HG02571 (cell line): ENCODE measurements around the gene ZDHHC19.
"Not testable (repeated sequence)": the region's sequence is repeated elsewhere in the genome, so short reads cannot be mapped to it uniquely, and the experiment has no call there.

Experiments used
- ATAC-seq: cut with Tn5 transposase; IDR thresholded peaks from one replicate; pipeline ENCODE4 v1.9.1; 2021; ENCODE audit warnings: mild to moderate bottlenecking, moderate library complexity; ENCODE audit not compliant: unreplicated experiment

ZDHHC19 gene

DNA sequence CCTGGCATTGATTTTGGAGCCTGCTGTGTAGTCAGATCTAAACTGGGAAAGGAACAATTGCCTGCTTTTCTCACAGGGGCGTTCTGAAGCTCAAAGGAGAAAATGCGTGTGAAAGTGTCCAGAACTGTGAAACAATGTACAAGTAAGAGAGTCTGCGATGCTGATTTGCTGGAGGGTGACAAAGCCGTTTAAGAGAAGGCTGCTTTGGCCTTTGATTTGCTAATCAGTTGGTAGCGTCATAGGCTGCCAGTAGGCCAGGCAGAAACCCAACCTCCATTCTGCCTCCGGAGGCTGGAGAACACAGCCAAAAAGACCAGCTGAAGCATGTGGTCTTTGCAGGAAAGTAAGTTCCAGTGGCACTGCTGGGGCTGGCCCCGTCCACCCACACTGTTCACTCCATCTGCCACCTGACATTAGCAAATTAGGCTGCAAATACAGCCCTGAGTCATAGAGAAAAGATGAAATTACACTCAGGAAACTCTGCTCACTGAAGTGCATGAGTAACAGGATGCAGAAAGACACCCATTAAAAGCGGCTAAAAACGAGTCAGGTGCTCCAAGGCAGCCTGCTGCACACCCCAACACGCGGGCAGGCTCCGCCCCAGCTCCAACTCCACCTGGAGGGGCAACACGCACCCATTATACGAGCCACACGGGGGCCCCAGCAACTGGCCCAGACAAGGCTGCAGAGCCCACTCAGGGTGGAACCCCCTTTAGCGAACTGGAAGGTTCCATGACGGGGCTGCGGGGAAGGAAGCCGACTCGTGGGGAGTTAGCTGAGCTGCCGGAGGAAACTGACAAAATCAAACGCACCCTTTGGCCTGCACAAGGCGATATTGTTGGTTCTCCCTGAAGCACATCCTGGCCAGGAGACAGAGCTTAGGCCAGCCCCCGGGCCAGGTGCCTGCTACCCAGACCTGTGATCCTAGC is 31.6 kb downstream of the ZDHHC19 start:
- peak; percentile 58 for ATAC-seq

DNA sequence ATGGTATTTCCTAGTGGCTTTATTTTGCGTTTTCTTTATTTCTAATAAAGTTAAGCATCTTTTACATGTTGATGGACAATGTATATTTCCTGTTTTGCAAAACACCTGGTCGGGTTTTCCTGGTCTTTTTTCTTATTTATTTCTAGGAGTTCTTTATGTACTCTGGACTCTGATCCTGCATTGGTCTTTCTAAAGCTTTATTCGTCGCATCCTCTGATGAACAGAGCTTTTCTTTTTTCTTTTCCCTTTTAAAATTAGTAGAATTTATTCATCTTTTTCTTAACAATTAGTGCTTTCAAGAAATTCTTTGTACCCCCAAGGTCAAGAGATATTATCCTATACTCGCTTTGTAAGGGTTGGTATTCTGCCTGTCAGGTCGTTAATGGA is 32.2 kb downstream of the ZDHHC19 start:
- ATAC-seq: no peak

- ATAC-seq: no peak
Measured at GRCh38 chr3:196177967-196178366, 33.2 kb downstream of the ZDHHC19 start.

DNA sequence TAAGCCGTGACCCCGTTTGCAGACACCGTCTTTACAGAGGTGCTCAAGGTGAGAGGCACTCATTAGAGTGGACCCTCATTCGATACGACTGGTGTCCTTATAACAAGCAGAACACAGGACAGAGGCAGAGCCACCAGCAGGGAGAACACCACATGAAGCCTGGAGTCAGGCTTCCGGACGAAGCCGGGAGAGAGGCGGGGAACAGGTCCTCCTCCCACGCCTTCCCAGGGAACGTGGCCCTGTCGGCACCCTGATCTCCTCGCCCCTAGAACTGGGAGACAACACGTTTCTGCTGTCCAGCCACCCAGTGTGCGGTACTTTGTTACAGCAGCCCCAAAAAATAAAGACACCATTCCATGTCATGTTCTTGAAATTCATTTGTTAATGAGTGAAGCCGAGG is 33.6 kb downstream of the ZDHHC19 start:
- ATAC-seq: no peak

DNA sequence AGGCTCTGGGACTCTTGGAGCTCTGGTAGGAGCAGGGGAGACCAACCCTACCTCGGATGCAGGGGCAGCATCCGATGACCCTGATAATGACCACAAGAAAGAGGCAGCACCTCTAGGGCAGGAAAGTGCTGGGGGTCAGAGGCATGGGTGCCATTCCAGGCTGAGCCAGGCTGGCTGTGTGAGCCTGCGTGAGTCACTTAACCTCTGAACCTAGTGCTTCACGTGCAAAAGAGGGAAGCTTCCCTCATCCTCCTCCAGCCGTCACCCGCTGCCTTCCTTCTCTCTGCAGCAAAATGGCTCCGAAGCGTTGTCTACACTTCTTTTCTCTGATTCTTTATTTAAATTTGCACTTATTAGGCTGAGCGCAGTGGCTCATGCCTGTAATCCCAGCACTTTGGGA is 35.5 kb downstream of the ZDHHC19 start:
- ATAC-seq: no peak

DNA sequence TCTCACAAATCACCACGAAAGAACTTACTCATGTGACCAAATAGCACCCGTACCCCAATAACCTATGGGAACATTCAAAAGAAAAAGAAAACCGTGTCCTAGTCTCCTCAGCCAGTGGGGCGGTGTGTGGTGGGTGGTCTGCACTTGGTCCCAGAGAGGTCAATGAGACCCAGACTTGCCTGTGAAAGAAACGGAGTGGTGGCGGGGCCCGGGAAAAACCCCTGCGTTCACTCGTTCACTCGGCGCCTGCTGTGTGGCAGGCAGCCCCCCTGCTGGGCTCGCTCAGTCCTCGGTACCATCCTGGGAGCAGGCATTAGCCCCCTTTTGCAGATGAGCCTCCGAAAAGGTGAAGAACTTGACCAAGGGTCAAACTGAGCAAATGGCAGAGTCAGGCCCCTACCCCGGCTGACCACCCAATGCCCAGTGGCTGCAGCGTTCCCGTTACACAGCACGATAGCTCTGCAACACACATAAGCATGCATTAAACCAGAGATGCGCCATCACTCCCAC is 36.0 kb downstream of the ZDHHC19 start:
- ATAC-seq: no peak

GRCh38 chr3:196174652-196175051 is 36.5 kb downstream of the ZDHHC19 start:
- ATAC-seq: no peak

- not testable (repeated sequence) for ATAC-seq
Measured at GRCh38 chr3:196170296-196170695, 40.9 kb downstream of the ZDHHC19 start.

- no peak for ATAC-seq
Measured at GRCh38 chr3:196169836-196170240, 41.4 kb downstream of the ZDHHC19 start.

DNA sequence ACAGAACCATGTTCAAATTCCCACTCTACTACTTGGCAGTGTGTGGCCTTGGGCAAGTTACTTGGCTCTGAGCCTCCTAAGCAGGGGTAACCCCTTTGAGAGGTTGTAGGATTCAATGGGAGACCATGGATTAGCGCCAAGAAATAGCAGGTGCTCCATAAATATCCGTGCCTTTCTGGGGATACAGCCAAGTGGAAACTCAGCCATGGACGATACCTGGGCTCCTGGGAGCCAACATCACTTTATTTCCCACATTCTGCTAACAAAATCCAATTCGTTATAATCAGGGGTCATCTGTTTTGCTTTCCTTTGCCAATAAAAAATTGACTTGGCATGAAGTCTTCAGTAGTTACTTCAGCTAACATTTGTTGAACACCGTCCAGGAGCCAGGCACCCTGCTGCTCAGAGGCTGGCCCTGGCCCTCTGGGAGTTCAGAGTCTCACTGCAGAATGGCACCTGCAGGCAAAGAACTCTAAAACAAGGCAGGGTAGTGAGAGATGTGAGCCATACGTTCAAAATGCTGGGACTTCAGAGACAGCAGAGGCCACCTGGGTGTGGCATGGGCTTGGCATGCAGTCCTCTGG is 42.3 kb downstream of the ZDHHC19 start:
- no peak for ATAC-seq

DNA sequence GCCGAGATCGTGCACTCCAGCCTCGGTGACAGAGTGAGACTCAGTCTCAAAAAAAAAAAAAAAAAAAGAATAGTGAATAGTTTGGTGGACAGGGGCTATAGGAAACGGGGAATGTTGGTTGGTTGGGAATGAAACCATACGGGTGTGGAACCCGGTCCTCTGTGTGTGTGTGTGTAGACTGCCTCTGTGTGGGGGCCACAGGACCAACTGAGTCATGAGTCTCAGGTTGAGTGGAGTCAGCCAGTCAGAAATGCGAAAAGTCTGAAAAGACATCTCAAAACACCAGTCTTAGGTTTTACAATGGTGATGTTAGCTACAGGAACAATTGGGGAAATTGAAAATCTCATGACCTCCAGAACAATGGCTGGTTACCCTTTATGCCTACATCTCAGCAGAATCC is 44.5 kb downstream of the ZDHHC19 start:
- ATAC-seq: no peak

DNA sequence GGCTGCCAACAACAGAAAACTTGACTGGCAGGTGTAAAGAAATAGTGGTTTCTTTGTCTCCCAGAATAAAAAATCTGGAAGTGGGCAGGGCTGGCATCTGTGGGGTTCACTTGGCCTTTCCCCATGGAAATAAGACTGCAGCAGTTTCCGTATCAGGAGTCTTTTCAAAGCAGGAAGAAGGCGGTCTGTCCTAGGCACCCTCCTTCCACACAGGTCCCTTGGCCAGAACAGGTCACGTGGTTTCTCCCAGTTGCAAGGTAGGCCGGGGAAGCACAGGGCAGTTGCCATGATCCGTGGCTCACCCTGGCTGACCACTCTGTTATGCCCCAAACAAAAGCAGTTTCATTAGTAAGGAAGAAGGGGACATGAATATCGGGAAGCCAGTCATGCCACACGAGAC is 45.4 kb downstream of the ZDHHC19 start:
- no peak for ATAC-seq

GRCh38 chr3:196165006-196165575 is 46.1 kb downstream of the ZDHHC19 start:
- ATAC-seq: not testable (repeated sequence)

- ATAC-seq: no peak
Measured at GRCh38 chr3:196164576-196164975, 46.6 kb downstream of the ZDHHC19 start.

DNA sequence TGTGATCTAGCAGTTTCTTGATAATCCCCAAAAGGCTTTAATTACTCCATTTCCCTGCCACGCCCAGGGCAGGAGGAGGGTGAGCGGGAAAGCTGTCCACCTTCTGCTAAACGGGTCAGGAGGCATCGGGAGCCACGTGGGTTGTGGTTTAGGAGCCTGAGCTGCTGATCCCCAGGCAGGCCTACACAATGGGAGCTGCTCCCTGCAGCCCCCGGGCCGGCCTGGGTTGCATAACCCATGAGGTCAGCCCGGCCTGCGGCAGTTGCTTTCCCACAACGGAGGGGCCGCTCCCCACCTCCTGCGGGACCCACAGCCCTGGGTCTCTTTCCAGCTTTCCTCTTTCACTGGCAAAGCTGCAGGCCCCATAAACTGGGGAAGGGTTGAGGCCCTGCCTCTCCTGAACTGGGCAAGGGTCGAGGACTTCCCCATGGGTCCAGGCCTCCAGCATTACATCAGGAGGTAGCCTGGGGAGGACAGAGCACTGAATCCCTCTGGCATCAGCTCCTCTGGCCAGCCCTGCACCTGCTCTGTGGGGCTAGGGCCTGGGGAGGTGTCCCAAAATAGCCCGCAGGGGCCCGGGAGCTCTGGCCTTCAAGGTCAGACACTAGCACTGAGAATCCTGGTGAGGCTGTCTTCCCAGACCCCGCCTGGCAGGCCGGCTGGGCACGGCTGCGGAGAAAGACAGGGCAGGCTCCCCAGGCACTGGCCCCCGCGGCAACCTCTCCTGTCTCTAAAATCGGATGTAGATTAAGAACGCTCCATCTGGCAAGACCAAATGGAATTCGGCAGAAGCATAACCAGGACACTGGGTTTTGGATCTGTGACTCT is 47.3 kb downstream of the ZDHHC19 start:
- no peak for ATAC-seq

DNA sequence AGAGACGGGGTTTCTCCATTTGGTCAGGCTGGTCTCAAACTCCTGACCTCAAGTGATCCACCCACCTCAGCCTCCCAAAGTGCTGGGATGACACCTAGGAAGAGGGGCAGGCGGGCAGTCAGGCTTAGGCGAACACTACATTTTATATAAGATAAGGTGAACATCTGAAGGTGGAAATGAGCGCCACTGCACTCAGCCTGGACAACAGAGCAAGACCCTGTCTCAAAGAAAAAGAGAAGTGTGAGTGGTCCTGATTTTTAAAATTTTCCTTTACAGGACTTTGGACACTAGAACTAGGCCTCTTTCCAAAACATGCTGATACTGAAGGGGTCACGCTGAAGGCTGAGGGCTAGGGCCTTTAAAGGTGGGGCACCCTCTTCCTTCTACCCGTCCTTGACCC is 48.0 kb downstream of the ZDHHC19 start:
- no peak for ATAC-seq

GRCh38 chr3:196162679-196163078 is 48.5 kb downstream of the ZDHHC19 start:
- no peak for ATAC-seq

DNA sequence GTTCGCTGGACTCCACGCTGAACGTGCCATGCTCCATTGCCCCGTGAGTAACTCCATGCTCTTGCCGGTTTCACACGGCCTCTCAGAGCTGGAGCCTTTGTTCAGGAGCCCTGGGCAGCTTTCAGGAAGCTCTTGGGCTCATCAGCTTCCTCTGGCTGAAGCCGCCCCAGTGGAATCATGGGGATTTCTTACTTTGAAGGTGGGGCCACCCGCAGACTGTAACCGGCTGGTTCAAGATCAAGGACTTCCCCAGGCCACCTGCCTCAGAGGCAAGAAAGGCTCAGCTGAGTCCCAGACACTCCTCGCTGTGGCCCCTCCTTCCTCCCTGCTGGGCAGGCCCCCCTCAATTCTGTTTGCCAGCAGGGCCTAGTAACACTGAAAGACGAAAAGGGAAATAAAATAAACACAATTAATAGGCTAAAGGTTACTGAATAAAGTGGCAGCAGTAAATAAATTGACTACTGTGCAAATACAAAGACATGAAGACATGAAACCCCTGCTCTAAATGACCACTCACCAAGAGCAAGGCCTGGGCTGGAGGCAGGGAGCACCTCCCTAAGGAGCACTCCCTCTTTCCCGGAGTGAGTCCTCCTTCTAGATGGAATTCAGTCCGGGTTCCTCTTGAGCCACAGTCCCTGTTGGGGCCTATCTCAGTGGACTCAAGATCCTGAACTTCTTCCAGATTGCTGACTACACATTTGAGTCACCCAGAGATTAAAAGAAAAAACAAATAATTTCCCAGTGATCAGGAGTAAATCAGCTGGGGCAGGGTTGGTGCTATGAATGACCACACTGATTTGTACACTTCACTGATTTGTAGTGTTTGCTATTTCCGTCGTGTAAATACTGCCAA is 51.0 kb downstream of the ZDHHC19 start:
- ATAC-seq: peak; percentile 96

GRCh38 chr3:196159526-196159925 is 51.7 kb downstream of the ZDHHC19 start:
- ATAC-seq: no peak

DNA sequence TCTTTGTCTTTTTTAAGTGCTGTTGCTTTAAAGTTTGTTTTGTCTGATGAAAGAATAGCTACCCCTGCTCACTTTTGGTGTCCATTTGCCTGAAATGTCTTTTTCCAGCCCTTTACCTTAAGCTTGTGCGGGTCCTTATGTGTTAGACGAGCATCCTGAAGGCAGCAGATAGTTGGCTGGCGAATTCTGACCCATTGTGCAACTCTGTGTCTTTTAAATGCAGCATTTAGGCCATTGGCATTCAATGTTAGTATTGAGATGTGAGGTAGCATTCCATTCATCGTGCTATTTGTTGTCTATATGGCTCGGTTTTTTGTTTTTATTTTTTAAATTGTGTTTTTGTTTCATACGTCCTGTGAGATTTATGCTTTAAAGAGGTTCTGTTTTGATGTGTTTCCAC is 55.0 kb downstream of the ZDHHC19 start:
- no peak for ATAC-seq
